ENCODE results near the gene MAMDC4.
A peak's percentile ranks its signal among the peaks of the same experiment; 100 is the strongest.

MAMDC4 gene

GRCh38 chr9:136806631-136807201 lies 45.4 kb upstream of the MAMDC4 start:
- peak overlapping the region; percentile 97 for H3K4me3 ChIP-seq (ENCODE audit: low read depth, low read length)
- no peak for TF ChIP-seq CTCF (IDR thresholded peaks at IDR 0.05; ENCODE audit: borderline replicate concordance, insufficient read depth, low read depth, low read length)

DNA sequence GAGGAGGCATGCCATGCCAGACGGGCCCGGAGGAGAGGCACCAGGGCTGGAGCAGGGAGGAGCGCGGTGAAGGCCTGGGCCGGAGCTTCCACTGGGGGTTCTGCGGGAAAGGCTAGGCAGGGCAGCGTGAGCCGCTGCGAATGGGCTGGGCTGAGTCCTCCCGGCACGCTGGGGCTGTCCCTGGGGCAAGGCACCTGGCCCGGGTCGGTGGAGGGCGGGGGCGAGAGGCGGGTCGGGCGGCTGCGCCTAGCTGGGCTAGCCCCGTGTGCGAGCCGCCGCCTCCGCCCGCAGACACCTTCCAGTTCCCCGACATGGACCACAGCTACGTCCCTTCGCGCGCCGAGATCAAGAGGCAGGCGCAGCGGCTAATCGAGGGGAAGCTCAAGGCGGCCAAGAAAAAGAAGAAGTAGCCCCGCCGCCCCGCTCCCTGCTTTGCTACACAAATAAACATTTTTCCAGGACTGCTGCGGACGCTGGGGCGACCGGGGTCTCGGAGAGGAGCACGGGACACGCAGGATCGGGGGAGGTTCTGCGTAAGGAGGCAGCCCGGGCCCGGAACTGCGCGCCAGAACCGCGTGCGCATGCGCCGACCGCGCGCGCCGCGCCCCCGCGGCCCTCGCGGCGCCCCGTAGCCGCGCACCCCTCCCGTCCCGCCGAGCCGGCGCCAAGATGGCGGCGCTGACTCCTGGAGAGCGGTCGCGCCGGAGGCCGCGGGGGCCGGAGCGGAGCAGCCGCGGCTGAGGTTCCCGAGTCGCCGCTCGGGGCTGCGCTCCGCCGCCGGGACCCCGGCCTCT lies 44.7 kb upstream of the MAMDC4 start, which contains the start of gene RABL6:
Gene RABL6 (plus strand): TSS at position 668 of the 794 bp plus-strand sequence. CDS start 249 bp downstream, outside the sequence.
- TF ChIP-seq CTCF (IDR thresholded peaks at IDR 0.05; ENCODE audit: borderline replicate concordance, insufficient read depth, low read depth, low read length): no peak
- H3K4me3 ChIP-seq (ENCODE audit: low read depth, low read length): peak within 1 kb of the TSS; percentile 97

DNA sequence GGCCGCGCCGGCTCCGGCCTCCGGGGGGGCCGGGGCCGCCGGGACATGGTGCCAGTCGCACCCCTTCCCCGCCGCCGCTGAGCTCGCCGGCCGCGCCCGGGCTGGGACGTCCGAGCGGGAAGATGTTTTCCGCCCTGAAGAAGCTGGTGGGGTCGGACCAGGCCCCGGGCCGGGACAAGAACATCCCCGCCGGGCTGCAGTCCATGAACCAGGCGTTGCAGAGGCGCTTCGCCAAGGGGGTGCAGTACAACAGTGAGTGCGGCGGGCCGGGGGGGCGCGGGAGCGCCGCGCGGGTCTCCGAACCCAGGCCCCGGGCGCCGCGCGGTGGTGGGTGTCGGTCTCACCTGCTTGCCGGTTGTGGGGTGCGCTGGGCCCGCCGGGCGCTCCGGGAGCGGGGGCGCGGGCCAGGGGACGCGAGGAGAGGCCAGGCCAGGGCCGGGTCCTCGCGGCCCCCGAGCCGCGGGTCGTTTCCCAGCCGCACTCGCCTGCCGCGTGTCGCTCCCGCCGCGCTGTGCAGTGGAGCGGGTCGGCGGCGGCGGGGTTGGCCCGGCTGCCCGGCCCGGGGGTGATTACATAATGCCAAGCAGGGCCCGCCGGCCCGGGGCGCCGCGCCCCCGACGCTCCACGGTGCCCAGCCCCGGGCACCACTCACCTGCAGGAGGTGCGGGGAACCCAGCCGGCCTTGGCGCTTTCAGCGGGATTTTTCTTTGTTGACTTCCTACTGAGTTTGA lies 43.9 kb upstream of the MAMDC4 start:
- TF ChIP-seq CTCF (IDR thresholded peaks at IDR 0.05; ENCODE audit: borderline replicate concordance, insufficient read depth, low read depth, low read length): 0 out of 2 replicates have a peak, but pooled peaks have one; percentile 13

DNA sequence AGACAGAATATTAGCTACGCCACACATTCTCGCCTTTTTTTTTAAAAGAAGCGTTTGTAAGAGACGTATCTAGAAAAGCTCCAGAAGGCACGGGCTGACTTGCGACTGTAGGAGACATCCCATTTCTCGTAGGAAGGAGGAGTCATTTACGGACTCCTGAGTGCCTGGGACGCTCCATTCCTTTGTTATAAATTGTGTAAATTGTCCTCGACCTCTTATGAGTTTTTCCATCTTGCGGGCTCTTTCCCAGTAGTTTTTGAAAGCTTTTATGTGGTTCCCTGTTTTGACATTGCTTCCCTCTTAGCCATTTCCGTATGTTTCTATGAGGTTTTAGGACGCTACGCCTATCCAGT lies 43.4 kb upstream of the MAMDC4 start:
- peak overlapping the region; percentile 97 for H3K4me3 ChIP-seq (ENCODE audit: low read depth, low read length)
- TF ChIP-seq CTCF (IDR thresholded peaks at IDR 0.05; ENCODE audit: borderline replicate concordance, insufficient read depth, low read depth, low read length): no peak

More for the DNA sequence above, 43.9 kb upstream of the MAMDC4 start:
- H3K4me3 ChIP-seq (ENCODE audit: low read depth, low read length): peak overlapping the region; percentile 97

DNA sequence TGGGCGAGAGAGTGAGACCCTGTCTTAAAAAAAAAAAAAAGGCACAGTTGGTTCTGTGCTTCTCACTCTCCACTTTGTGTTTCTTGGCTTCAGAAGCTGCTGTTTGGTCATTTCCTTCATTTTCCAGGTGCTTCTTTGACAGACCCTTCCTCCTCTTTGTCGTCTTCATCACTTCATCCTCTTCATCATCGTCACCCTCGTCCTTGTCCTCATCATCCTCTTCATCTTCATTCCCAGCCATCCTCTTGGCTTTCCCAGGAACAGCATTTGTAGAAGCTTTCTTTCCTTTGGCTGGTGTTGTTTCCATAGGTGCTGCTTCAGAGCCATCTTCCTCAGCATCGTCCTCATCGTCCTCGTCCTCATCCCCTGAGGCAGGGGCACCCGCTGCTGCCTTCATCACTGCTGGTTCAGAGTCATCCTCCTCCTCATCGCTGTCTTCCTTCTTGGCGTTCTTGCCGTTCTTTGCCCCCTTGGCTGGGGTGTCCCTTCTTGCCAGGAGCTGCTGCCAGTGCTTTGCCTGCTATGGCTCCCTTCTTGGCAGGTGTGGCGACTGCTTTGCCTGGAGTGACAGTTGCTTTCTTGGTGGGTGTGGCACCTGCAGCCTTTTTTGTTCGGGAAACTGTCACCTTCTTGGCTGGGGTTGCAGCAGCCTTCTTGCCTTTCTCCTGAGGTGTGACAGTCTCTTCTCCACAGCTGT lies 37.3 kb upstream of the MAMDC4 start:
- no peak for TF ChIP-seq CTCF (IDR thresholded peaks at IDR 0.05; ENCODE audit: borderline replicate concordance, insufficient read depth, low read depth, low read length)
- no peak overlapping the region for H3K4me3 ChIP-seq (ENCODE audit: low read depth, low read length)

- no peak for TF ChIP-seq CTCF (IDR thresholded peaks at IDR 0.05; ENCODE audit: borderline replicate concordance, insufficient read depth, low read depth, low read length)
- H3K4me3 ChIP-seq (ENCODE audit: low read depth, low read length): no peak overlapping the region
Observed at GRCh38 chr9:136815422-136815782, 36.7 kb upstream of the MAMDC4 start.
